Amniotic epithelial cell (primary cell): ENCODE data around the gene THSD4.

ENCODE experiments used
- DNase-seq: peaks from one replicate; pipeline ENCODE4 v3.0.0-alpha.2; 2010; ENCODE audit warnings: low read depth

The THSD4 gene

GRCh38 chr15:71687902-71688508, 572.7 kb downstream of the THSD4 start:
- DNase-seq = peak; percentile 38

GRCh38 chr15:71688509-71689094, 573.3 kb downstream of the THSD4 start:
- no peak for DNase-seq

GRCh38 chr15:71691081-71691457, 575.8 kb downstream of the THSD4 start:
- DNase-seq = no peak

- peak; percentile 80 for DNase-seq
Measured at GRCh38 chr15:71691458-71692417, 576.5 kb downstream of the THSD4 start.

GRCh38 chr15:71697236-71697635, 582.0 kb downstream of the THSD4 start:
- DNase-seq = no peak

- no peak for DNase-seq
Measured at GRCh38 chr15:71698030-71698429, 582.8 kb downstream of the THSD4 start.

- no peak for DNase-seq
Measured at GRCh38 chr15:71698742-71699141, 583.5 kb downstream of the THSD4 start.

- no peak for DNase-seq
Measured at GRCh38 chr15:71699977-71700376, 584.7 kb downstream of the THSD4 start.

GRCh38 chr15:71701808-71702207, 586.5 kb downstream of the THSD4 start:
- no peak for DNase-seq

- no peak for DNase-seq
Measured at GRCh38 chr15:71702496-71702895, 587.2 kb downstream of the THSD4 start.

GRCh38 chr15:71705151-71705550, 589.9 kb downstream of the THSD4 start:
- peak; percentile 66 for DNase-seq

- DNase-seq = no peak
Measured at GRCh38 chr15:71706461-71707229, 591.4 kb downstream of the THSD4 start.

GRCh38 chr15:71707230-71708050, 592.2 kb downstream of the THSD4 start:
- DNase-seq = peak; percentile 75

- no peak for DNase-seq
Measured at GRCh38 chr15:71708051-71708429, 592.8 kb downstream of the THSD4 start.

- no peak for DNase-seq
Measured at GRCh38 chr15:71708741-71709140, 593.5 kb downstream of the THSD4 start.

GRCh38 chr15:71709808-71710418, 594.6 kb downstream of the THSD4 start:
- DNase-seq = no peak

- no peak for DNase-seq
Measured at GRCh38 chr15:71712182-71712581, 596.9 kb downstream of the THSD4 start.

- no peak for DNase-seq
Measured at GRCh38 chr15:71713191-71713809, 598.0 kb downstream of the THSD4 start.

GRCh38 chr15:71715914-71716313, 600.6 kb downstream of the THSD4 start:
- DNase-seq = no peak

- peak; percentile 58 for DNase-seq
Measured at GRCh38 chr15:71716990-71717389, 601.7 kb downstream of the THSD4 start.
